Thyroid gland (tissue), 4 donors: ENCODE results near the gene FAM181A.

ENCODE experiments used
- CTCF ChIP-seq, 6 experiments: fragments of 200-600 bp in 3 of 6; fragments of 450-650 bp in 3 of 6; sonication (generic) in 3 of 6; IDR thresholded peaks; one replicate each; pipeline ENCODE4 v1.5.1; 2016 to 2019; ENCODE audit warnings: antibody characterized with exemption in 6 of 6, mild to moderate bottlenecking in 2 of 6, inconsistent platforms in 1 of 6, moderate library complexity in 1 of 6
- POLR2A ChIP-seq, 2 donors: fragments of 450-650 bp; IDR thresholded peaks; one replicate each; pipeline ENCODE4 v1.6.1; 2017; ENCODE audit warnings: antibody characterized with exemption in 2 of 2, mild to moderate bottlenecking in 2 of 2, moderate library complexity in 1 of 2

- TF ChIP-seq CTCF (IDR thresholded peaks at IDR 0.05) (peak in 2 of 6 experiments; percentile 3 to 31), POLR2A (IDR thresholded peaks at IDR 0.05) (no peak)
Measured at GRCh38 chr14:93903342-93904184, 23.6 kb upstream of the FAM181A start.
